Pancreas (tissue), 10 donors: ENCODE measurements around the gene TSHZ2. TPM values are rescaled to one million over a fixed set of nuclear protein-coding genes. Genes with fewer than 3 reads are reported as not detected.
"Not testable (repeated sequence)": the region's sequence is repeated elsewhere in the genome, so short reads cannot be mapped to it uniquely, and the experiment has no call there.

Experiments
- ATAC-seq, 4 donors: fragments of 200-7000 bp; cut with Tn5 transposase; one replicate each; pipeline versions ENCODE4 v1.8.0 to v1.9.1; 2020; ENCODE audit warnings: mild to moderate bottlenecking in 4 of 4, moderate library complexity in 4 of 4
- DNase-seq, 6 donors: peaks; one replicate each; pipeline ENCODE4 v3.0.0-alpha.2; 2020
- FAIRE-seq: peaks from 2 replicates; lab custom pipeline; 2012; peaks lifted over from hg19 to GRCh38; lab: Jason Lieb, UNC
- H3K27ac ChIP-seq, 4 donors: fragments of 200-600 bp; sonication (generic); 1 replicate in 3 of 4; 2 replicates in 1 of 4; pipeline versions ENCODE4 v1.5.0 to v1.8.0; 2020
- H3K27me3 ChIP-seq, 4 donors: fragments of 200-600 bp; one replicate each; pipeline ENCODE4 v1.8.0; 2021
- H3K36me3 ChIP-seq, 3 donors: fragments of 200-600 bp; sonication (generic) in 1 of 3; one replicate each; pipeline versions ENCODE4 v1.5.0 to v1.8.0; 2020 to 2021
- H3K4me1 ChIP-seq, 3 donors: fragments of 200-600 bp; one replicate each; pipeline ENCODE4 v1.8.0; 2021
- H3K4me3 ChIP-seq, 4 donors: fragments of 200-600 bp; sonication (generic) in 2 of 4; one replicate each; pipeline versions ENCODE4 v1.5.0 to v1.8.0; 2020 to 2021
- H3K9me3 ChIP-seq, 4 donors: fragments of 200-600 bp; one replicate each; pipeline ENCODE4 v1.8.0; 2021
- WGBS, 2 donors: extraction: QIAGEN DNeasy Blood & Tissue Kit; methylation state at CpG; one replicate each; pipeline ENCODE4 v1.1.7; 2013; 5-methylcytosine and 5-hydroxymethylcytosine counted together
- intact Hi-C, 3 donors: fragments of 100-400 bp; cut with DNase I; formaldehyde crosslinking; loops; one replicate each; pipeline versions ENCODE4 v1.11.1 to v1.14.2; 2022
- polyA plus RNA-seq, 2 donors: library from polyadenylated mRNA; stranded (reverse); fragments of 200-250 nt; gene quantifications; one replicate each; pipeline ENCODE4 v1.2.3, GENCODE V29; 2013
- total RNA-seq, 6 donors: library from RNA; stranded (reverse); fragmentation: NEBNext Ultra II Directional in 4 of 6; extraction: Animal tissue kit (Norgen Biotek cat#: 25700) in 4 of 6; gene quantifications; one replicate each; pipeline versions ENCODE4 v1.2.1 to v1.2.4, GENCODE V29; 2021 to 2023
- TF ChIP-seq, protein P1 (sequence below), 4 donors: fragments of 200-600 bp; sonication (generic) in 3 of 4; IDR thresholded peaks; one replicate each; pipeline versions ENCODE4 v1.5.0 to v1.8.0; 2021; ENCODE audit warnings: antibody characterized with exemption in 4 of 4
- donor health status: healthy with polysubstance abuse.
- donor health status: DM: no; HTN: no; CAD: no; lungs with moderate emphysema.
- donor health status: DM: no; HTN: no; CAD: no.
- donor health status: control.
- donor health status: control.
- donor health status: Bipolar disorder and iron deficiency.
- donor health status: DM: yes; HTN: yes; CAD: no.
- donor health status: DM: no; HTN: no; CAD: no.
- donor health status: DM: no; HTN: no; CAD: no.
- donor health status: DM: yes; HTN: yes; CAD: no.

Gene TSHZ2
- total and polyA plus RNA-seq, 8 donors, result 2.2 to 23.5 (median 4.5) TPM

DNA sequence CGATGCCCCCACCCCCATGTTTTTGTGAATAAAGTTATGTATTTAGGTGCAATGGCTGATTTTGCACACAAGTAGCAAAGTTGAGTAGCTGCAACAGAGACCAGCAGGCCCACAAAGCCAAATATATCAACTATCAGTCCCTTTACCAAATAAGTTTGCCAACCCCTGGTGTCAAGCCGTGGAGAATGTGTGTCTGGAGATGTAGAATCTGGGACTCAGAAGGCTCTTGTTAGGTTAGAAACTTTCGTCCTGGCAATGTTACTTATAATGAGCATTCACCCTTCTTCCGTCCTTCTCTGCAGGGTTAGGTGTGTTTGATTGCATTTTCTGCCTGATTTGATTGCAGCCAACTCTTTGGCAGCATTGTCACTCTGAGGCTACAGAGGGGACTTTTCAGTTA is 563.7 kb downstream of the TSHZ2 start:
- H3K27me3 ChIP-seq, result no peaks in the 10 kb centered on the region
- DNase-seq (no peak), FAIRE-seq (no peak), ATAC-seq (no peak)
- intact Hi-C loops, result no loop called here
- 67 to 73% methylated on average over 4 of the region's 4 CpGs for WGBS, 2 donors
- no peaks in the 10 kb centered on the region for H3K9me3 ChIP-seq
- no peaks in the 10 kb centered on the region for H3K4me1 ChIP-seq
- TF ChIP-seq, protein P1, sequence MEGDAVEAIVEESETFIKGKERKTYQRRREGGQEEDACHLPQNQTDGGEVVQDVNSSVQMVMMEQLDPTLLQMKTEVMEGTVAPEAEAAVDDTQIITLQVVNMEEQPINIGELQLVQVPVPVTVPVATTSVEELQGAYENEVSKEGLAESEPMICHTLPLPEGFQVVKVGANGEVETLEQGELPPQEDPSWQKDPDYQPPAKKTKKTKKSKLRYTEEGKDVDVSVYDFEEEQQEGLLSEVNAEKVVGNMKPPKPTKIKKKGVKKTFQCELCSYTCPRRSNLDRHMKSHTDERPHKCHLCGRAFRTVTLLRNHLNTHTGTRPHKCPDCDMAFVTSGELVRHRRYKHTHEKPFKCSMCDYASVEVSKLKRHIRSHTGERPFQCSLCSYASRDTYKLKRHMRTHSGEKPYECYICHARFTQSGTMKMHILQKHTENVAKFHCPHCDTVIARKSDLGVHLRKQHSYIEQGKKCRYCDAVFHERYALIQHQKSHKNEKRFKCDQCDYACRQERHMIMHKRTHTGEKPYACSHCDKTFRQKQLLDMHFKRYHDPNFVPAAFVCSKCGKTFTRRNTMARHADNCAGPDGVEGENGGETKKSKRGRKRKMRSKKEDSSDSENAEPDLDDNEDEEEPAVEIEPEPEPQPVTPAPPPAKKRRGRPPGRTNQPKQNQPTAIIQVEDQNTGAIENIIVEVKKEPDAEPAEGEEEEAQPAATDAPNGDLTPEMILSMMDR (IDR thresholded peaks at IDR 0.05), result no peak
- H3K27ac ChIP-seq, result no peak overlapping the region
- no peak overlapping the region for H3K4me3 ChIP-seq
- H3K36me3 ChIP-seq, result no peaks in the 10 kb centered on the region

DNA sequence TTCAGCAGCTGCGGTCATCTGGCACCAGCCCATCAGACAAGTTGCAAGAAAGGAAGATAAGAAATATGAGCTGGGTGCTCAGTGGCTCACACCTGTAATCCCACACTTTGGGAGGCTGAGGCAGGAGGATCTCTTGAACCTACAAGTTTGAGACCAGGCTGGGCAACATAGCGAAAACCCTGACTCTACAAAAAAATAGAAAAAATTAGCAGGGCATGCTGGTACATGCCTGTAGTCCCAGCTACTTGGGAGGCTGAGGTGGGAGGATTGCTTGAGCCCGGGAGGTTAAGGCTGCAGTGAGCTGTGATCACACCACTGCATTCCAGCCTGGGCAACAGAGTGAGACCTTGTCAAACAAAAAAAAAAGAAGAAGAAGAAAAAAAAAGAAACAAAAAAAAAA is 564.2 kb downstream of the TSHZ2 start:
- intact Hi-C loops, H3K36me3 ChIP-seq, H3K4me1 ChIP-seq, FAIRE-seq, H3K9me3 ChIP-seq, H3K27ac ChIP-seq, ATAC-seq, DNase-seq, H3K27me3 ChIP-seq, H3K4me3 ChIP-seq: not testable (repeated sequence)
- 73 to 74% methylated on average over 3 of the region's 3 CpGs for WGBS, 2 donors

DNA sequence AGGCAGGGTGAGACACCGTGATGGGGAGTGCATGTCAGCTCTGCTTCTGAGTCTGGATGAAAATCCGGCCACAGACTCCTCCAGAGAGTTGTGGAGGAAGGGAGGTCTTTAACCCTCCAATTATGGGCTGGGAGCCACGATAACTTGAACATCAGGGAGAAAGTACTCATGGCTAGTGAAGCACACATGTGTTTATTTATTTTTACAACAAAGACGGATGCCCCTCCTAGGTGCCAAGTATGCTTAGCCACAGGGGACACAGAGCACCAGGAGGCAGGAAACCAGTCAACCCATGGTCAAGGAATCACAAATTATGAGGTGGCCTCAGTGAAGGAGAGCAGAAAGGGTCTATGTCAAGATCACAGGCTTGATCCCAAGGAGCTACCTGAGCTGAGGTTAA is 567.4 kb downstream of the TSHZ2 start:
- Histone ChIP-seq H3K9me3 (no peaks in the 10 kb centered on the region), H3K36me3 (no peaks in the 10 kb centered on the region), H3K27me3 (no peaks in the 10 kb centered on the region), H3K4me3 (no peak overlapping the region), H3K4me1 (no peaks in the 10 kb centered on the region), H3K27ac (no peak overlapping the region)
- TF ChIP-seq, protein P1 (IDR thresholded peaks at IDR 0.05), result no peak
- DNase-seq, result no peak
- intact Hi-C loops, result no loop called here
- no peak for FAIRE-seq
- no peak for ATAC-seq
- 55 to 66% methylated on average over 4 of the region's 4 CpGs for WGBS, 2 donors
